ENCODE results near the gene ZC3HAV1.
"Not testable (repeated sequence)": the region's sequence is repeated elsewhere in the genome, so short reads cannot be mapped to it uniquely, and the experiment has no call there.

Gene ZC3HAV1

DNA sequence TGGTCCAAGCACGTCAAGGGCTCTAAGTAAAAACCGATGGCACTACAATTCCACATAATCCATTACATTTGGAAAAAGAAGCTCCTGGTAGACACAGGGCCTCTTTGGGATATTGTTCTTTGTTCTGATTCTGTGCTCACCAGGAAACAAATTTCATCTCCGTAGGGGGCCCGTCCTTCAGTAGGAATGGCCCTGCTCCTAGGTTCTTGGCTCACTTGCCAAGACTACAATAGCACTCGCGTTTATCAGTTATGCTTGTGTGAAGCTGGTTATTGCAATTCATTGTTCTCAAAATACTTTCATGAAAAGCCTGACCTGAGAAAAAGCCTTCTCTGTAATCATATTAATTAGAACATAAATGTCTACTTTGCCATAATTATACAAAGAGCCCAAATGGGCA lies 63.4 kb downstream of the ZC3HAV1 start:
- DNase-seq = no peak

DNA sequence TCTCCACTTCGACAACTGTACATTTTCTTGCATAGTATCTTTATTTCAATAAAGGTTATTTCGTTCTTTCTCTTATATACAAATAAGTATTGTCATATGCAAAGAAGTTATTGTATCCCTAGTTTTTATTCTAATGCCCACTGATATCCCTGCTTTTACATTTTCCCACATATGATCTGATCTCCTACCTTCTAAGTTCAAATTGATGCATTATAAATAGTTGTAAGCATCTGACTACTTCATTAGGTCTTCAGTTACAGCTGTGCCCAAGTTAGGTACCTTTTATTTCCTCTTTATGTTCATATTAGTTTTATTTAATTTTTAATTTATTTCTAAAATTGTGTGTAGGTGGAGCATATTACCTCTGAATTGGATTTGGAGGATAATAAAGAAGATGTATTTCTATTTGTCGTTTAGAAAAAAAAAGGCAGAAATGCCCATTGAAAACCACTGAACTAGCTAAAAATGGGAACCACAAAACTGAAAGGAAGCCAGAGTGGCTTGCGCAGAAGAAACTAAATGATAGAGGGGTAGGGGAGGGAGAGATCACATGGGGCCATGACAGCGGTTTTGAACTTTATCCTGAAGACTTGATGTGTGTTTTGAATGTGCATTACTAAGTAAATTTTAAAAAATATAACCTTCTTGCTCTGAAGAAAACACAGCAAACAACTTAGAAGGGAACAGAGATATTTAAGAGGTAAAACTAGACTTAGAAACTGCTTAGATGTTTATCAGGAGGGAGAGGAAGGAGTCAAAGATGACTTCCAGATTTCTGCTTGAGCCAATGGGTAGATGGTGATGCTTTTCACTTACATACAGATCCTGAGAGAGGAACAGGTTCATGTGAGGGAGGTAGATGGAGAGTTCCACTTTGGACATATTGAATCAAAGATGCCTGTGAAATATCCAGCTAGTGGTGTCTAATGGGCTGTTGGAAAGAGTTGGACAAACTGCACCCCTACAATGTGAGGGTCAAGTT lies 64.4 kb downstream of the ZC3HAV1 start:
- peak; percentile 39 for DNase-seq

DNA sequence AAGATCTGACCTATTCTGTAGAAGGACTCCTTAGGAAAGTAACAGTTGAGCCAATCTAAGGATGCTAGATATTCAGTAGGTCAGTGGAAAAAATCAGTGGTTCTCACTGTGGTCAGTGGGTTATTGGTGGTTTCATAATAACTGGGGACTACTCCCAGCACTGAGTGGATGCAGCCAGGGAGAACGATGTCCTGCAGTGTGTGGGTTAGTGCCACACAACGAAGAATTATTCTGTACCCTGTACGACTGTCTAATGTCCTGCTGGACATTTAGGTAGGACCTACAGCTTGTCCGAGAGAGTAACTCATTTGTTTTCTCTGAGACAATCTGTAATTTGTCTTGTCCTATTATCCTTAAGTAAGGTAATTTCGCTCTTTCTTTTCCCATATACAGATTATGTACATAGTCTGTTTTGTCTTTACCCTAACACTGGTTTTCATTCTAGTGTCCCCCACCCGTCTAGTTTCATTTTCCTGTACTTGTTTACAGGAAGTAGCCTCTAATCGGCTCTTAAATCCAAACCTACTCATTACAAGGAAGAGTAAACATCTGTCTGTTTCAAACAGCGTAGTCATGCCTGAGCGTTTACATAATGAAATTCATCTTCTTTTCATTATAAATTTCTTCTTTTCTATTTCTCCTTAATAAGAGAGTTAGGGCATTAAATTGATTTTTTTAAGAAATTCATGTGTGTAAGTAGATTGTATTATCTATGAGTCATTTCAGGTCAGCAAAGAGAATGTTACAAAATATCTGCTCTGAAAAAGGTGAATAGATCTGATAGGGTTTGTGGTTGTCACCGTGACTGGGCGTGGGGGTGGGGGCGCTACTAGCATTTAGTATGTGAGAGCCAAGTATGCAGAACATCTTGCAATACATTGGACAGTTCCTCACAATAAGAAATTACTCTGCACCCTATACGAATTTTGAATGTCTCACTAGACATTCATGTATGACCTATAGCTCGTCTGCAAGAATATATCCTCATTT lies 65.4 kb downstream of the ZC3HAV1 start:
- peak; percentile 72 for DNase-seq

DNA sequence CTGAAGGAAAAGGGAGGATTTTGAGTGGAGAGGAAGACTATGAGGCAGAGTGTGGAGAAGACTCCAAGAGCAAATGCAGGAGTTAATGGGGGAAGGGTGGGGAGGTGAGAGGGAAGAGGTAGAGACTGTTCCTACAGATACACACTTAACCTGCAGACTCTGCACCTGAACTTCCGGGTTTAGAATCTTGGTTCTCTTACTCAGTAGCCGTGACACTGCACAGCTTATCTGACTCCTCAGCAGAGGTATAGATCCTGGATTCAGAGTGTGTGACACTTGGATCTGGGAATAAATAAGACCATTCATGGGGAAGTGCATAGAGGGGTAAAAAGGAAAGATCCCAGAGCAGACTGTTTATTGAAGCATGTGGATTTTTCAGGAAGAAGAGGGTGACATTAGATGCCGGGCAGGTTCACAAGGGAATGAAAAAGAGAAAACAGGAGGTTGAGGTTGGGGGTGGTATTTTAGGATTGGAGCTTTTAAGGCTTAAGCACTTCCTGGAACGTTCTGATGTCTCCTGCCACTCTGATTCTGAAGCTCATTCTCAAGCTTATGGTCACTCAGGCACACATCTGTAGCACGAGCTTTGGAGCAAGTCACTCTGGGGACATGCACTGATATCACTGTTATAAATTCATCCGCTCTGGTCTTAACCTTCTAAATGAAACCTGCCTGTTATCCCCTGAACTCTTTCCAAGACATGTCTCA lies 68.0 kb downstream of the ZC3HAV1 start:
- DNase-seq = no peak

DNA sequence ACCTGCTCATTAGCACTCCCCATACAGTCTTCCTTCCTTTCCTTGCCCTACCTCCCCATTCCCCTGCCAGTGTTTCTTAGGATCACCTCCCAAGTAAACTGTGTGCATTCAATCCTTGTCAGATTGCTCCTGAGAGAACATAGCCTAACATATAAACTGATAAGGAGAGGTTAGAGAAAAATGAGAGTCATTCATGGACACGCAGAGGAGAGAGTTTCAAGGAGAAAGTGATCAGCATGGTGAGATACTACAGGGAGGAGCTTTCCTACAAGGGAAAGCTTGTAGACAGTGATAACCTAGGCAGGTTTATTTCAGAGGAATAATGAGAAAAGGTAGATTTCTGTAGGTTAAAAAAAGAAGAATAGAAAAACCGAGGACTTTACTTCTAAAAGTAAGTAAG lies 70.8 kb downstream of the ZC3HAV1 start:
- DNase-seq = no peak

DNA sequence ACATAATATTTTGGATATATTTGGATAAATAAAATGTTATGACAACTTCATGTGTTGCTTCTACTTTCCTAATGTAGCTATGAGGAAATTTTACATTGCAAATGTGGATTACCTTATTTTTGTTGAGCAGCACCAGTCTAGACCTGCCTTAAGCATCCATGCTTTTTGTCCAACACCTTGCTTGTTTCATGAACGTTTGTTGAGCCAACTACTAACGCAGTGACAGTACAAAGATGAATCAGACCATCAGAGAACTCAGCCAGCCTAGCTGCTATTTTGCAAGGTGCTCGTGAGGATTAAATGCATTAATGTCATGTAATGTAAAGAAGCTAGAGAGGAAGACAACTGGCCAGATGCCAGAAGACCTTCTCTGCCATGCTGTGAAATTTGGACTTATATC lies 72.6 kb downstream of the ZC3HAV1 start:
- DNase-seq = no peak

DNA sequence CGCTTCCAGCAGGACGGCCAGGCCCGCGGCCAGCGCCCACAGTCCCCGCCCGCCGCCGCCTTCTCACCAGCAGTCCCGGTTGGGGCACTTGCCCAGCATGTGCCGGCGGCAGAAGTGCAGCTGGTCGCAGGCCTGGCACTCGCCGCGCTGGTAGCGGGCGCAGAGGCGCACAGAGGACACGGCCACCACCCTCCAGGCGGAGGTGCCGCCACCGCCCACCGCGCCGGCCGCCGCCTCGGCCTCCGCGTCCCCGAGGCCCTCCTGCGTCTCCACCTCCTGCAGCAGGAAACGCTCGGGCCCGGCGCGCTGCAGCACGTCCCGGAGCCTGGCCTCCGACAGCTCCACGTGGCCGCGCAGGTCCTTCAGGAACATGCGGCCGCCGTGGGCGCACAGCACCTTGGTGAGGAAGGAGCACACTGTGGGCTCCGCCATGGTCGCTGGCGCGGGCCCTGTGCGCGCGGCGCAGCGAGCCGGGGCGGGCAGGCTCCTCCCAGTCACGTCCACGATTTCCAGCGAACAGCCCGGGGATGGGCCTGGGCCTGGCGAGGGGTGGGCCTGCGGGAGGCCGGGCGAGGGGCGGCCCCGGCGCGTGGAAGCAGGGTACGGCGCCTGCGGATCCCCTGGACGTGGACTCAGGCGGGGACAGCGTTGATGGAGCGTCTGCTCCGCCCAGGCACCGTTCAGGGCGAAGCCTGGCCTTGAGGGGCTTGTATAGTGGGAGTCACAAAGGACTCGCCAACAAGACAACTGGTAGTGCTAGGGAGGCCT lies 73.8 kb downstream of the ZC3HAV1 start, which contains the start of gene ZC3HAV1L:
Gene ZC3HAV1L (minus strand): TSS at position 457 of the 768 bp plus-strand sequence. CDS start 25 bp downstream, at position 432.
- peak; percentile 34 for DNase-seq

DNA sequence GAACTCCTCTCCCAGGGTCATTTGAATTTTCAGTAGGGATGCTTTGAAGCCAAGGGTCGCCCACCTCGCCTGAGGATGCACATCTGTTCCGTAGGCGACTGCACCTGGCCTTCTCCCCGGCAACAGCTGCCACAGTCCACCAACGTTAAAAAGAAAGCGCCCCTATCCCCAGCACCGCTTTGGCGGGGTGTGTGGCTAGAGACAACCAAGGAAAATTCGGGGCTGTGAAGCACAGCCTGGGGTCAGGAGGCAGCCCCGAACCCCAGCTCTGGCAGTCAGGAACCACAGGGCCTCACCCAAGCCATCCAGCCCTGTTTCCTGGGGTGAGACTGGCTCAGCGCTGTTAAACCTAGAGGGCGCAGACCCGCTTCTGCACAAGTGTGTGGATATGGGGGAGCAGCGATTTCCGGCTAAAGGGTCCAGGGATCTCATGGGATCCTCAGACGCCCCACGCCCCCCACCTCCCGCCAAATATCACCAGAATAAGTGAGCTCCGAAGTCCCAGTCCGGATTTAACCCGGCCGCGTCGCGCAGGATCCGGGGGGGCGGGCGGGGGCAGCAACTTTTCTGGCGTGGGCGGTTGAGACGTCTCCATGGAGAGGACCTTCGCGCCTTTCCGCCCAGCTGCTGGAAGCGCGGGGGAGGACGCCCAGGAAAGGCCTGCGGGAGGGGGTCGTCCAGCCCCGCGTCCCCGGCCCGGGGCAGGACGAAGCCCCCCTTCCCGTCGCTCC lies 74.5 kb downstream of the ZC3HAV1 start:
- no peak for DNase-seq

DNA sequence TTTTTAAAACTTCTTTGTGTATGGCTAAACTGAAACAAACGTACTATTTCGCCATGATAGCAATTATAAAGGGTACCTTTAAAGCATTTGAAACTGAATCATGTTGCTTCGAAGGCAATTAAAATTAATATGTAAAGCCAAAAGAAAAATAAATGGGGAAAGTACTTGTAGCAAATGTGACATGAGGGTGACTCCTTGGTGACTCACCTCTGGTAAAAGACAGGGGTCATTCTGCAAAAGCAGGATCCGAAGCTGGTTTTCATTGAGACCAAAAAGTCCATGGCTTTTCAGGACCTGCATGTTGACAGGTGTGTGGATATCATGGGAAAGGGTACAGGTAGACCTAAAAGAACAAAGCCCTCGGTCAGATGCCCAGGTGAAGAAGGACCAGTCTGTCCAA lies 75.2 kb downstream of the ZC3HAV1 start:
- no peak for DNase-seq

DNA sequence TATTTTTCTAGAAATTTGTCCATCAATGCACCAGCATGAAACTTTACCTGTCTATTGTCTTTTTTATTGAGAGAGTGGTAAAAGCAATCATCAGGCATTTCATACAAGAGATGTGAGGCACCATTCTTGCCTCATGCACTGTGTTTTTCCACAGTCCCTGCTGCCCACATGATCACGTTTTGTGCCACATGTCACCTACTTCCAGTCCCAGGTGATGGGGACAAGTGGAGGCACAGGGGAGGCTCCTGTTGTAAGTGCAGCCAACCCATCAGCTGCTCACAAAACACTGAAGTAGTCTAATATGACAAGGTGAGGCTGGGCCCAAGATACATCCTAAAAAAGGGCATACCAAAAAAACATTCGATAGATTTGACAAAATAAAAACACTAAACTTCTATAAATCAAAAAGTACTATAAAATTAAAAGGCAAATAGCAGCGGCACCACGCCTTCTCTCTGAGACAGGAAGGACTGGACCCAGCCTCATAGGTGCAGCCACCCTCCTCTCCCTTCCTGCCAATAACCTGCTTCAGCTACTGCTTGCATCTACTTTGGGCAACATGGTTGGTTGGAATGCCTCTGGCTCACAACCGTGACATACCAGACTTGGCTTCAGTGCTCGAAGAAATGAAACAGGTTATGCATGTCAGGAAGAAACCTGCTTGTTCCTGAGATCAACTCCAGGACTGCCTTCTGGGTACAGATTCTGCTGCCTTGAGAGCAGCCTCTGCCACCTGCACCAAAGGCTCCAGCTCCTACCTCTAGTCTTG lies 76.0 kb downstream of the ZC3HAV1 start:
- DNase-seq = no peak

DNA sequence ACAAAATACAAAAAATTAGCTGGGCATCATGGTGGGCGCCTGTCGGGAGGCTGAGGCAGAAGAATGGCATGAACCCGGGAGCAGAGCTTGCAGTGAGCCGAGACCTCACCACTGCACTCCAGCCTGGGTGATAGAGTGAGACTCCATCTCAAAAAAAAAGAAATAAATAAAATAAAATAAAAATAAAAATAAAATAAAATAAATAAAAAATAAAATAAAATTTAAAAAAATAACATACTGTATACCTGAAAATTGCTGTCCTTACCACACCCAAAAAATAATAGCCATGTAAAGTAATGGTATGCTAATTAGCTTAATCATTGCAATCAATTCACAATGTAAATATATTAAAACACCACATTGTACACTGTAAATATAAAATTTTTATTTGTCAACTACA lies 77.0 kb downstream of the ZC3HAV1 start:
- DNase-seq = no peak

DNA sequence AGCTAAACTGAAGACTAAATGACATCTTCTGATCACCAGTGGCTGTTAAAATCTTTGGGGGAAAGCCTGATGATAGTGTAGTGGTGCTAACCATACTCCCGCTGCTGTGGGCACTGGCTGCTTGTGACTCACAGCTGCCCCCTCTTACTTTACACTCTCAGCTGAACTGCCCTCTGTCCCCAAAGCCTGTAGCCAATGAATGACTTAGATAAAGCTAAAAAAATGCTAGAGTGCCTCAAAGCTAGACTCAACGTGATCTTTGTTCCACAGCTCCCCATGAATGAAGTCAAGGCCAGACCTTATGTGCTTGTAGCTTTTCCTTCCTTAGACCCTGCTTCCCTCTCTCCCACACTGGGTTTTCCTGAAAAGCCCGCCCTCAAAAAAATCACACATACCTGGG lies 80.2 kb downstream of the ZC3HAV1 start:
- DNase-seq = no peak

DNA sequence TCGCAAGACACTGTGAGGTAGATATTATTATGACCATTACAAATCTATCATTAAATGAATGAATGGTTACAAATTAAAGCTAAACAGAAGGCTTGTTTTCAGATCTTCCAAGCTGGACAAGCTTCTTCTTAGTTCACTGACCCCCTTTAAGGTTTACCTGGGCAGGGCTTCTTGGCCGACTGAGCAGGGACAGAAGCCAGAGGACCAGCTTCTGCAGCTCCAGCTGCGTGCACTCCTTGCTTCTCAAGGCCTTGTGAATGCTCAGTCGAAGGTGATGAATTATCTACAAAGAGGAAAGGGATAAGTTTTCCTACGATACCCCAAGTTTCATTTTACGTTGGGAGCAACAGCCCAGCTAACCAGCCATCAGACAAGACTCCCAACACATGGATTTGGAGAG lies 83.0 kb downstream of the ZC3HAV1 start:
- no peak for DNase-seq

DNA sequence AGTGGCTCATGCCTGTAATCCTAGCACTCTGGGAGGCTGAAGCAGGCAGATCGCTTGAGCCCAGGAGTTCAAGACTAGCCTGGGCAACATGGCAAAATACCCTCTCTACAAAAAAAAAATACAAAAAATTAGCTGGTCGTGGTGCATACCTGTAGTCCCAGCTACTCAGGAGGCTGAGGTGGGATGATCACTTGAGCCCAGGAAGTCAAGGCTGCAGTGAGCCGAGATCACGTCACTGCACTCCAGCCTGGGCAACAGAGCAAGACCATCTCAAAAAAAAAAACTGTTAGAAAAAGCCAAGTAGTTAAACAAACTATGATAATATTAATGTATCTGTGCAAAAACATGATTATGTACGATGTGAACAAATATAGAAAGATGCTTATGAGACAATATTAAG lies 83.7 kb downstream of the ZC3HAV1 start:
- DNase-seq = not testable (repeated sequence)

DNA sequence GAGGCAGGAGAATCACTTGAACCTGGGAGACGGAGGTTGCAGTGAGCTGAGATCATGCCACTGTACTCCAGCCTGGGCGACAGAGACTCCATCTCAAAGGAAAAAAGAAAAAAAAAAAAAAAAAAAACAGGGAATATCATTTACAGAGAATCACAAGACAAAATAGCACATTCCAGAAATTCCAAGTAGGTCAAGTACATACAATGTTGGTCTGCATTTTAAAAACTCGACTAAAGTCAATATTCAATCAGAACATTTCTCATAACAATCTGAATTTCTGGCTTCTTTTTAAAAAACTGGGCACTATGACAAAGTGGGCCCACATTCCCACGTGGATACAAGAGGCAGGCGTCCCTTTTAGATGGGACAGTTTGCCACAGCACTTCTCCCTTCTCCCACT lies 86.4 kb downstream of the ZC3HAV1 start:
- DNase-seq = no peak

DNA sequence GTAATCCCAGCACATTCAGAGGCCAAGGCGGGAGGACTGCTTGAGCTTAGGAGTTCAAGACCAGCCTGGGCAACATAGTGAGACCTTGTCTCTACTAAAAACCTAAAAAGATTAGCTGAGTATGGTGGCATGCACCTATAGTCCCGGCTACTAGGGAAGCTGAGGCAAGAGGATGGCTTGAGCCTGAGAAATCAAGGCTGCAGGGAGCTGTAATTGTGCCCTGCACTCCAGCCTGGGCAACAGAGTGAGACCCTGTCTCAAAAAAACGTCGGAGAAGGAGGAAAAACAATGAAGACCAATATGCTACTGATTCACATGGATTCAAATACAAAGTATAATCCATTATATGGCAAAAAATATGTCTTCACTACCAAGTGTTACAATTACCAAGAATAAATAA lies 87.2 kb downstream of the ZC3HAV1 start:
- no peak for DNase-seq

DNA sequence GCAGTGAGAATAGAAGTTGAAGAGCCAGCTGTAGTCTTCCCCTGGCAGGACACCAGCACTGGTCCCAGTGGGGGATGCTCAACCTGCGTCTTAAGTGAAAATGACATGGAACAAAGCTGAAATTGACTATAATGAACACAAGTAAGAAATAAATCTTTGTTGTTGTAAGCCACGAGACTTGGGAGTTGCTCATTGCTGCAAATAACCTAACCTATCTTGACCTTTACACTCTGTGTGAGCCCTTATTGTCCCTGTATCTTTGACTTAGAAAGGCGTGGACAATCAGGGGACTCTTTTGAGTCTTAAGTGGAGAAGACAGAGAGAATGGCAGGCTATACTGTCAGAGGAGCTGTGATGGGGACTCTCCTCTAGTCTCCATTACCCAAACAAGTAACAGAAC lies 90.6 kb downstream of the ZC3HAV1 start:
- no peak for DNase-seq

DNA sequence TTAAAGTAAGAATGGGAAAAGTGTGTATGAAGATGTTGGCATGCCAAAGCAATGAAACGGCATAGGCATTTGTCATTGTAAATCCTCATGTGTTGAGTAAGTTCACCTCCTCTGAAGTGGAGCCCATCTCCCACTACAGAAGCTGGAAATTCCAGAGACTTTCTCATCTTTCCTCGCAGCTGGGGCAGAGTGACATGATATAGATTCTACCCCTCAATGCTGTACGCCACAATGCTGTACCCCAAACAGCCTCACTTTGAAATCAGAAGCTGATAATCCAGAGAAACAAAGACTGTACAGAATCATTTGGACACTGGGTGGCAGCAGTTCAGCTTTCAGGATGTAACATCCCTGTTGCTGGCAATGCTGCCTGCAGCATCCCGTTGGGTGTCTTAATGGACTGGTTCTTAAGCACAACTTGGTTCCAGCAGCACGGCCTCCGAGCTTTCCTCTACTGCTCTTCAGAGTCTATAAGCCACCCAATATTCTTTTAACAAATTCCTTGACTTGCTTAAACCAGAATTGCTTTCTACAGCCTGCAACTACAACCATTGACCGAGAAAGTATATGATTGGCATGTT lies 92.5 kb downstream of the ZC3HAV1 start:
- DNase-seq = peak; percentile 76

DNA sequence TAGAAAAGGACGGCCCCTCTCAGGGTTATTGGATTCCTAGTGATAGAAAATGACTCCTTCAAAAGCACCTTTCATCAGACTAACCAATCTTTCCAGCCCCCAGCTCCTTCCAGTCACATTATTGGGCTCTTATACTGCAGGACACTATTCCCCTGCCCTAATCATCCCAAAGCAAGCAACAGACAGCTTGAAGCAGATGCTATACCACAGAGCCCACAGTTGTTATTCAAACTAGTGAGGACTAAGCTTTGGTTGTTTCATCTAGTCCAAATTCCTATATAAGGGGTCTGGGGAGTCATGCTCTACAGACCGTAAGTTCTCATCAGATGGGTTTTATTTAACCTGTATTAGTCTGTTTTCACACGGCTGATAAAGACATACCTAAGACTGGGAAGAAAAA lies 98.1 kb downstream of the ZC3HAV1 start:
- DNase-seq = no peak
